OCI-LY1 (cell line): ENCODE data around the gene TTLL5.

Experiments
- EZH2 ChIP-seq: fragments of 200-600 bp; sonication (generic), shearing (Covaris generic); IDR thresholded peaks from 2 replicates; pipeline ENCODE4 v1.8.0; 2017; ENCODE audit warnings: borderline replicate concordance, mixed run types, mild to moderate bottlenecking, antibody characterized with exemption, low read length, moderate library complexity, mixed read lengths
- TF ChIP-seq, protein P1 (sequence below): fragments of 200-600 bp; sonication (generic), shearing (Covaris generic); IDR thresholded peaks from 2 replicates; pipeline ENCODE4 v1.5.1; 2017; ENCODE audit warnings: mild to moderate bottlenecking, antibody characterized with exemption, low read length, moderate library complexity, mixed read lengths

DNA sequence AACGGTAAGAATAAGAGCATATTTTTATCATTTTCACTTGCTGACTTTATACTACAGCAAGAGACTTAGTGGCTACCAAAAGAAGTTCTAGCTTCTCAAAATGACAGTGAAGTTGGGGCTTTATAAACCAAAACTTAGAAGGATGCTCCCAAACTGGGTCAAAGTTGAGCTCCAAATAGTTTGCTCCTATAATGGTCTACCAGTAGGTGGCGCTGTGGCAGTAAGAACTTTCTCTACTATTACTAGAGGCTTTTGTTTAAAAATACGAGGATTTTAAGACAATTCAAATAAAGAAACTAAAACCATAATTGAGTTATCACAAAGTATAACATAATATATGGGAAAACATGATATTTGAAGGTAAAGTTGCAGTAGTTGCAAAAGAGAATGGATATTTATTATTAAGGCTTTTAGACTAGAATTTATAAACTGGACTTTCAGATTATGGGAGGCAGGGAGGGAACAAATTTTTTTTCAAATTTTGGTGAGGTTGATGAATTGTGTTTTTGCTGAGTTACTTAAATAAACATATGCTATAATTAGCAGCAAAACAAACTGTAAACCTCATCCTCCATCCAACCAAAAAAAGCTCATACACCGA is 245.7 kb downstream of the TTLL5 start:
- TF ChIP-seq, protein P1, sequence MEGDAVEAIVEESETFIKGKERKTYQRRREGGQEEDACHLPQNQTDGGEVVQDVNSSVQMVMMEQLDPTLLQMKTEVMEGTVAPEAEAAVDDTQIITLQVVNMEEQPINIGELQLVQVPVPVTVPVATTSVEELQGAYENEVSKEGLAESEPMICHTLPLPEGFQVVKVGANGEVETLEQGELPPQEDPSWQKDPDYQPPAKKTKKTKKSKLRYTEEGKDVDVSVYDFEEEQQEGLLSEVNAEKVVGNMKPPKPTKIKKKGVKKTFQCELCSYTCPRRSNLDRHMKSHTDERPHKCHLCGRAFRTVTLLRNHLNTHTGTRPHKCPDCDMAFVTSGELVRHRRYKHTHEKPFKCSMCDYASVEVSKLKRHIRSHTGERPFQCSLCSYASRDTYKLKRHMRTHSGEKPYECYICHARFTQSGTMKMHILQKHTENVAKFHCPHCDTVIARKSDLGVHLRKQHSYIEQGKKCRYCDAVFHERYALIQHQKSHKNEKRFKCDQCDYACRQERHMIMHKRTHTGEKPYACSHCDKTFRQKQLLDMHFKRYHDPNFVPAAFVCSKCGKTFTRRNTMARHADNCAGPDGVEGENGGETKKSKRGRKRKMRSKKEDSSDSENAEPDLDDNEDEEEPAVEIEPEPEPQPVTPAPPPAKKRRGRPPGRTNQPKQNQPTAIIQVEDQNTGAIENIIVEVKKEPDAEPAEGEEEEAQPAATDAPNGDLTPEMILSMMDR: peak; percentile 90
- TF ChIP-seq EZH2: no peak
